AG04449 (cell line): ENCODE data around the gene SMIM14.
"Not testable (repeated sequence)": the region's sequence is repeated elsewhere in the genome, so short reads cannot be mapped to it uniquely, and the experiment has no call there.

Experiments
- CTCF ChIA-PET: fragments of 350-600 bp; formaldehyde crosslinking; extraction: SDS; loops from one replicate; lab custom pipeline; 2021; ENCODE audit warnings: antibody characterized with exemption; lab: Yijun Ruan, JAX
- POLR2A ChIA-PET: fragments of 400-600, 350-600 bp; formaldehyde crosslinking; extraction: SDS; loops from one replicate; lab custom pipeline; 2020; ENCODE audit warnings: antibody characterized with exemption, inconsistent platforms; lab: Yijun Ruan, JAX
- DNase-seq: peaks from one replicate; pipeline ENCODE4 v3.0.0-alpha.2; 2010; ENCODE audit warnings: low read depth, low spot score
- H3K4me3 ChIP-seq: 2 replicates; pipeline ENCODE4 v1.5.1; 2011; ENCODE audit warnings: low read depth, mild to moderate bottlenecking, control low read depth, low read length
- CTCF ChIP-seq: IDR thresholded peaks from one replicate; pipeline ENCODE4 v1.5.1; 2011; ENCODE audit warnings: mild to moderate bottlenecking, moderate library complexity, low read length, control low read depth, inconsistent platforms; ENCODE audit not compliant: insufficient read depth; ENCODE audit errors: missing control alignments

SMIM14 gene

GRCh38 chr4:39638354-39639239 lies at the start of gene SMIM14:
TSS of gene SMIM14 (minus strand) at chr4:39638865. CDS start at chr4:39605145, 33,720 bp downstream.
- peak; percentile 8 for TF ChIP-seq CTCF
- DNase-seq: peak; percentile 86
- H3K4me3 ChIP-seq: peak within 1 kb of the TSS; percentile 86
- ChIA-PET CTCF (interaction anchor here (0.8 to 6.3 kb wide), 8 partner anchors 13 to 340 kb away, joined by 3 to 53 read pairs (median 4); no protein-coding TSS in a partner anchor), POLR2A (interaction anchor here (0.6 to 4.9 kb wide), 17 partner anchors 10 to 871 kb away, joined by 3 to 87 read pairs (median 4); partner anchors contain the start of genes LIAS, N4BP2, RPL9 and UBE2K)

GRCh38 chr4:39687014-39687413 lies 48.3 kb upstream of the SMIM14 start:
- no peak overlapping the region for H3K4me3 ChIP-seq
- CTCF ChIA-PET: interaction anchor here (0.7 to 1.4 kb wide), 4 partner anchors 8 to 1494 kb away, joined by 3 to 6 read pairs (median 4); no protein-coding TSS in a partner anchor
- POLR2A ChIA-PET: no interaction called here
- DNase-seq: no peak
- no peak for TF ChIP-seq CTCF

GRCh38 chr4:39685990-39686389 lies 47.3 kb upstream of the SMIM14 start:
- H3K4me3 ChIP-seq: no peak overlapping the region
- ChIA-PET CTCF (no interaction called here), POLR2A (no interaction called here)
- DNase-seq: no peak
- no peak for TF ChIP-seq CTCF

- ChIA-PET POLR2A (no interaction called here), CTCF (interaction anchor here (0.6 kb wide), 1 partner anchor 92 kb away, joined by 3 read pairs; no protein-coding TSS in a partner anchor)
- DNase-seq: no peak
- TF ChIP-seq CTCF: no peak
- no peak overlapping the region for H3K4me3 ChIP-seq
Measured at GRCh38 chr4:39682138-39682537, 43.5 kb upstream of the SMIM14 start.

GRCh38 chr4:39681003-39681402 lies 42.3 kb upstream of the SMIM14 start:
- POLR2A ChIA-PET: interaction anchor here (0.6 kb wide), 1 partner anchor 69 kb away, joined by 5 read pairs; no protein-coding TSS in a partner anchor
- not testable (repeated sequence) for H3K4me3 ChIP-seq, DNase-seq
- CTCF ChIA-PET: interaction anchor here (1.4 kb wide), 1 partner anchor 297 kb away, joined by 3 read pairs; no protein-coding TSS in a partner anchor

GRCh38 chr4:39675681-39676080 lies 37.0 kb upstream of the SMIM14 start:
- POLR2A ChIA-PET, H3K4me3 ChIP-seq, DNase-seq: not testable (repeated sequence)
- CTCF ChIA-PET: interaction anchor here (1.7 kb wide), 1 partner anchor 20 kb away, joined by 8 read pairs; no protein-coding TSS in a partner anchor

GRCh38 chr4:39670296-39670695 lies 31.6 kb upstream of the SMIM14 start:
- CTCF ChIA-PET: interaction anchor here (1.1 to 1.3 kb wide), 2 partner anchors 25 to 201 kb away, joined by 3 read pairs; no protein-coding TSS in a partner anchor
- H3K4me3 ChIP-seq, POLR2A ChIA-PET, DNase-seq: not testable (repeated sequence)
